CD4-positive, alpha-beta T cell treated with Interleukin-12 subunit alpha and Interleukin-12 subunit beta, for 1 hour (primary cell): Measurements from ENCODE around the gene SEMA3F.
"Not testable (repeated sequence)": the region's sequence is repeated elsewhere in the genome, so short reads cannot be mapped to it uniquely, and the experiment has no call there.

Source experiments
- DNase-seq: peaks from one replicate; pipeline ENCODE4 v3.0.0-alpha.2; 2020

The SEMA3F gene

DNA sequence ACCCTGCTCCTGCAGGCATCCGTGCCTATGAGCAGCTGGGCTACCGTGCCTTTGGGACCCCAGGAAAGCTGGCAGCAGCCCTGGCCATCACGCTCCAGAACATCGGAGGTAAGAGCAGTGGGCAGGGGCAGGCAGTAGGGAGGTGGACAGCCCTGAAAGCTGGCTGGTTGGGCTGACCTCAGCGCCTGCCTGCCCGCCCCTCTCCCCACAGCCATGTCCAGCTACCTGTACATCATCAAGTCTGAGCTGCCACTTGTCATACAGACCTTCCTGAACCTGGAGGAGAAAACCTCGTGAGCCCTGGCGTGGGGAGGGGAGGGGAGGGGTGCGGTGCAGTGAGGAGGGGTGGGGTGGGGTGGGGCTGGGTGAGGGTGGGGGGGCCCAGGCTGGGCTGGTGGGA, 60.4 kb downstream of the SEMA3F start:
- no peak for DNase-seq

GRCh38 chr3:50217681-50218080, 62.6 kb downstream of the SEMA3F start:
- no peak for DNase-seq

- DNase-seq: no peak
These were observed 63.3 kb downstream of the SEMA3F start for GRCh38 chr3:50218448-50218847.

DNA sequence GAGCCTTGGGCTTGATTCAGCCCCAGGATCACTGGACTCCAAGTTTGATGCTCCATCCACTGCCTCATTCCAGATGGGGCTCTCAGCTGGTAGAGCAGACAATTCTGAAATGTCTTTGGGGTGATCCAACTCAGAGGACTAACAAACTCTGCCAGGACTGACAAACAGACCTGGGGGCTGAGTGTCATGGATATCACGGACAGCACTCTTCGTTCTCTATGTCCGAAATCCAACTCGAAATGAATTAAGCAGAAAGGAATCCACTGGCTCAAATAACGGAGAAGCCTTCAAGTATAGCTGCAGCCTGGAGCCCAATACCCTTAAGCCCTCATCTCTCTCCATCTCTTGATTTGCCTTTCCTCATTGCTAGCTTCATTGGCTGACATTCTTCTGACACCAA, 64.2 kb downstream of the SEMA3F start:
- DNase-seq: no peak

GRCh38 chr3:50220109-50220508, 65.0 kb downstream of the SEMA3F start:
- no peak for DNase-seq

DNA sequence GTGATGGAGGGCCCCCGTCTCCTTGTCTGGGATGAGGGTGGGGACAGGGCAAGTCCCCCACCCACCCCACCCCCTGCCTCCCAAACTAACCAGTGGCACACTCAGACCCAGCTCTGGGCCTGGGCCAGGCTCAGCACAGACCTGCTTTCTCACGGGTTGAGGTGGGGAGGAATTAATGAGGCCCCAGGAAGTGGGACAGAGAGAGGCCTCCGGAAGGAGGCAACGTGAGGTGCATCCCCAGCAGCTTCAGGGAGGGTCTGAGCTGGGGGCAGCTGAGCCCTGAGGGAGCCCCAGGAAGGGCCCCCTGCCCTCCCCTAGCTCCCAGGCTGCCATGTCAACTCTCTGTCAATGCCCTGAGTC, 65.9 kb downstream of the SEMA3F start:
- no peak for DNase-seq

- no peak for DNase-seq
These were observed 66.5 kb downstream of the SEMA3F start for GRCh38 chr3:50221411-50222168.

GRCh38 chr3:50222169-50222528, 67.0 kb downstream of the SEMA3F start:
- no peak for DNase-seq

DNA sequence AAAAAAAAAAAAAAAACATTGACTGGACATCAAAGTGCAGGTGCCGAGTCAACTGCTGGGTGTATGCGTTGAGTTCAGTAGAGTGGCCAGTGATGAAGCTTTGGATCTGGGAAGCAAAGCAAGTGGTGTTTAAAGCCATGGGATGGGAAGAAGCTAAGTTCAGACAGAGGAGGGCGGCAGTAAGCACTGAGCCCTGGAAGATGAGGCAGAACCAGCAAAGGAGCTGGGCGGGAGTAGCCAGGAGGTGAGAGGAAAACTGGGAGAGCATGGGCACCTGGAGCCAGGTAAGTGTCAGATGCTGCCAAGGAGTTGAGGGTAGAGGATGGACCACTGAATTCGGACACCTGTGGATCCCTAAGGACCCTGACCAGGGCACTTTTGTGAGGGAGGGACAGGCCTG, 69.5 kb downstream of the SEMA3F start:
- DNase-seq: no peak

GRCh38 chr3:50226888-50227389, 71.8 kb downstream of the SEMA3F start:
- DNase-seq: no peak

GRCh38 chr3:50227390-50228183, 72.5 kb downstream of the SEMA3F start:
- DNase-seq: peak; percentile 93

DNA sequence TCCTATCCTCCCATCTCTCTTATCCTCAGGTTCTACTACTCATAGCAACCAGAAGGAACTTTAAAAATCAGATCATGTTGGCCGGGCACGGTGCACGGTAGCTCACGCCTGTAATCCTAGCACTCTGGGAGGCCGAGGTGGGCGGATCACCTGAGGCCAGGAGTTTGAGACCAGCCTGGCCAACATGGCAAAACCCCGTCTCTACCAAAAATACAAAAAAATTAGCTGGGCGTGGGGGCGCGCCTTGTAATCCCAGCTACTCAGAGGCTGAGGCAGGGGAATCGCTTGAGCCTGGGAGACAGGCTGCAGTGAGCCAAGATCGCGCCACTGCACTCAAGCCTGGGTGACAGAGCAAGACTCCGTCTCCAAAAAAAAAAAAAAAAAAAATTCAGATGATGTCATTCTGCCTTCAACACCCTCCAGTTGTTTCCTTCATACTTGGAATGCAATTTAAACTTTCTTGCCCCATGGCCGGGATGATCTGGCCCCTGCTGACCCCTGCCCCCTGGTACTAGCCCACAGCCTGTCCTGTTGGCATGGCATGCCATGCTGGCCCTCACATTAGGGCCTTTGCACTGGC, 73.2 kb downstream of the SEMA3F start:
- not testable (repeated sequence) for DNase-seq

- DNase-seq: no peak
These were observed 74.4 kb downstream of the SEMA3F start for GRCh38 chr3:50229490-50229889.

DNA sequence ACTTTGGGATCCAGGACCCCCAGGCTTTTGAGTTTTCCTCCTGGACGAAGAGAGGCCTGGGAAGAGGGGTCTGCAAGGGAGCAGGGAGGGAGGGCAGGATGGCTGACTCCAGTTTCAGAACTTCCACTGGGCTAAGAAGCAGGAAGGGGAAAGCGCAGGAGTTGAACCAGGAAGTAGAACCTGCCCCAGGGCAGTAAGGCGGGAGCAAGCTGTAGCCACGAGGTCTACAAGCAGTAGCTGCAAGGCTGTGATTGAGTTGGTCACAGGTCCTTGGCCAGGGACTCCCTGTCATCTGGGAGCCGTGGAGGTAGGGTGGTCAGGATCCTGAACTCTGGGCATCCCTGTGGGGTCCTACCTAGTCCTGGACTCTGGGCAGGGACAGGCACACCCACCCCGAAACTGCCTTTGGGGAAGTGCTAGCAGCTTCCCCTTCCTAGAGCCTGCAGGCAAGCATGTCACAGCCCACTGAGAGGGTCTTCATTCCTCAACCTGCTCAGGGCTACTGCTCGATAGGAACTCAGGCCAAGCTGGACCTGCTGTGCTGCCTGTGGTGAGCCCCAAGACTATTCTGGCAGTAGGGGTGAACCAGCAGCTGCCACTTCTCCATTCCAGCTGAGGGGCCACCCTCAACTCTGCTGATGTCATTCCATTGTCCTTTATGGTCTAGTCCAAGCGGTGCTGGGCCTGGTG, 75.1 kb downstream of the SEMA3F start:
- DNase-seq: no peak

- no peak for DNase-seq
These were observed 75.6 kb downstream of the SEMA3F start for GRCh38 chr3:50230794-50231125.

- no peak for DNase-seq
These were observed 76.5 kb downstream of the SEMA3F start for GRCh38 chr3:50231581-50231980.

DNA sequence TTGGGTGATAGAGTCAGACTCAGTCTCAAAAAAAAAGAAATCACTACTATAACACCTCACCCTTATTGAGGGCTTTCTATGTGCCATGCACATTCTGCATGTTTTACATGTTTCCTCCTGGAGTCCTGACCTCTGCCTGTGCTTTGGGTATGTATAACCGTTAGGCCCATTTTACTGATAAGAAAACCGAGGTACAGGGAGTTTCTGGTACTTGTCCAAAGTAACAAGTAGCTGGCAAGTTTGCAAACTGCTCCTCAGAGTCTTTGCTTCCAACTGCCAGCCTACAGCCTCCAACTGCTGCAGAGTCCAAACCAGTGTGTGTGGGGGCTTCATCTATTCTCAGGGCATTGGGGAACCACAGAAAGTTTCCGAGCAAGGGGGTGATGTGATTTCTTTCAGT, 77.2 kb downstream of the SEMA3F start:
- no peak for DNase-seq

GRCh38 chr3:50233176-50233575, 78.1 kb downstream of the SEMA3F start:
- no peak for DNase-seq

DNA sequence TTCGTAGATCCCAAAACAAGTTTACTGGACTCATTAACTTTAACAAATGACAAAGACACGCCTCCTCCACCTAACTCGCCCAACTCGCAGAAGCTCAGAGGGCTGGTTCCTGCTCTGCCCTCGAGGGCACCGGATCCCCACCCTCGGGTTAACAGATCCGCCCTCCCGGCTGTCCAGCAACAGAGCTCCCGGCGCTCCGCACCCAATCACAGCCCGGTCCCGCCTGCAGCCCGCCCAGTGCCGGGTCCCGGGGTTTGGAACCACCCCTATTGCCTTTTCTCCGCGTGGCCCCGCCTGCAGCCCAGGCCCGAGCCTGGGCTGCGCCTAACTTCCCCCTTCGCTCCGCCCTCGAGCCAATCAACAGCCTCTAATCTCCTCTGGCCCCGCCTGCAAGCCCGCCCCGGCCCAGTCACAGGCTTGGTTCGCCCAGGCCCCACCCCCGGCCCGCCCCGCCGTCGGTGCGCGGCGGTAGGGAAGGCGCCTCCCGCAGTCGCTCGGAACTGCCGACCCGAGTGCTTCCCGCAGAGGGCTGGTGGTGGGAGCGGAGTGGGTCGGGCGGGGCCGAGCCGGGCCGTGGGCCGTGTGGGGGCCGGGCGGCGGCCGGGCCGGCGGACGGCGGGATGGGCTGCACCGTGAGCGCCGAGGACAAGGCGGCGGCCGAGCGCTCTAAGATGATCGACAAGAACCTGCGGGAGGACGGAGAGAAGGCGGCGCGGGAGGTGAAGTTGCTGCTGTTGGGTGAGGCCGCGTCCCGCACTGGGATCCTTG, 80.8 kb downstream of the SEMA3F start, which contains the start of gene GNAI2:
TSS of gene GNAI2 (plus strand) at position 489 of the 768 bp plus-strand sequence. CDS start at position 621, 132 bp downstream.
- peak; percentile 99 for DNase-seq

DNA sequence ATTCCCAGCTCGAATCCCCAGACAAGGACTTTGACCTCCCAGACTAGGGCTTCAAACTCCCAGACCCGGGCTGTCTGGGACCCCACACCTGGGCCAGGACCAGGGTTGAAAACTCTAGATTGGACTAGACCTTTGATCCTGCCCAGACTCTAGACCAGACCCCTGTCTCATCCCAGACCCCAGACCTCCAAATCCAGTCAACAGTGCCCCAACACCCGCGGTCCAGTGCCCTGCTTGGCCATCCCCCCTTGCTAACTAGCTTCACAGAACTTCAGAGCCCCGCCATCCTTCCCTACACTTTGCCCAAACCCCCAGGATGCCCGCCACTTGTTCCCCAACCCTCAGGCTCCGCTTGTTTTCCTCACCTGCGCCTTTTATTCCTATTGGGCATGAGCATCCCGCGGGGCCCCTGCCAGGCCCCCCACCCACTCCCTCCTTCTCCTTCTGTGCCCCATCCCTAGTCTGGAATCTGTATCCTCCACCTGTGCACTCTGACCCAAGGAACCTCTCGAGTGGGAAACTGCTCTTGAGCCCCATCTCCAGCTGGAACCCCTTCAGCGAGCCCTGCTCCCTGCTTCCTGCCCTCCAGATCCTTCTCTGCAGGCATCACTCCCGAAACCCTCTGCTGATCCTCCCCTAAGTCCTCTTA, 81.5 kb downstream of the SEMA3F start:
- no peak for DNase-seq

DNA sequence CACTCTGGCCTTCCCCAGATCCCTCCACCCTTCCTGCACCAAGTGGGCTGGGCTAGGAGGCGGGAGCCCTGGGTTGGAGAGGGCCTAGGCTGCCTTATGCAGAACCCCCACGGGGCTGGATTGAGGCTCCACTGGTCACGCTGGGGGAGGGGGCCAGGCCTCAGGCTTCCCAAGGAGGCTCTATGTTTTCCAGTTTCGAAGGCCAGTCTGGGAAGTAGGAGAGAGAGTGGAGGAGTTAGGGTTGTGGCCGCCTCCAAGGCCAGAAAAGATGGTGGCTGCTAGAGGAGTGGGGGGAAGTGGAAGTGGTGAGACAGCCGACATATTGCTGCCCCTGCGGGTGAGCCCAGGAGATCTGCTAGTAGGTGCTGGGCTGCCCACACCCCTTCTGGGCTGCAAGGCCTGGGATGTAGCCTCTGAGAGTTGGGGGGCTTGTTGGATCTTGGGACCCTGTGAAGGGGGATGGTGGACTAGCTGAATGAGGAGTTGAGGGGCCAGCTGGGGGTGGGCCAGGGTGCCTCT, 82.1 kb downstream of the SEMA3F start:
- DNase-seq: peak; percentile 47
